Uterus (tissue), 4 donors: ENCODE results near the gene MEAK7. TPM values are rescaled to one million over a fixed set of nuclear protein-coding genes. Genes with fewer than 3 reads are reported as not detected.
A peak's percentile ranks its signal among the peaks of the same experiment; 100 is the strongest.

ENCODE experiments used
- DNase-seq, 2 donors: peaks; one replicate each; pipeline ENCODE4 v3.0.0-alpha.2; 2019 to 2020
- H3K27ac ChIP-seq, 2 donors: fragments of 200-600 bp; sonication (generic); 1 replicate in 1 of 2; 2 replicates in 1 of 2; pipeline ENCODE4 v1.5.1; 2016 to 2018
- H3K27me3 ChIP-seq, 2 donors: fragments of 200-600 bp; sonication (generic); one replicate each; pipeline ENCODE4 v1.5.1; 2018 to 2019; ENCODE audit warnings: control low read depth in 1 of 2
- H3K36me3 ChIP-seq, 2 donors: fragments of 200-600 bp; sonication (generic); one replicate each; pipeline ENCODE4 v1.5.1; 2019; ENCODE audit warnings: control low read depth in 1 of 2
- H3K4me1 ChIP-seq, 2 donors: fragments of 200-600 bp; sonication (generic); one replicate each; pipeline ENCODE4 v1.5.1; 2018 to 2019; ENCODE audit warnings: control low read depth in 1 of 2
- H3K4me3 ChIP-seq, 2 donors: fragments of 200-600 bp; sonication (generic); 1 replicate in 1 of 2; 2 replicates in 1 of 2; pipeline ENCODE4 v1.5.1; 2018 to 2019; ENCODE audit warnings: mild to moderate bottlenecking in 1 of 2
- H3K9me3 ChIP-seq, 2 donors: fragments of 200-600 bp; sonication (generic); one replicate each; pipeline ENCODE4 v1.5.1; 2019; ENCODE audit warnings: control low read depth in 1 of 2
- POLR2A ChIP-seq, 2 donors: fragments of 450-650 bp; IDR thresholded peaks; one replicate each; pipeline ENCODE4 v1.6.1; 2016; ENCODE audit warnings: antibody characterized with exemption in 2 of 2, mild to moderate bottlenecking in 1 of 2, moderate library complexity in 1 of 2
- intact Hi-C: fragments of 100-400 bp; cut with DNase I; formaldehyde crosslinking; loops from one replicate; pipeline ENCODE4 v1.15.1; 2023; ENCODE audit warnings: low total_unique reads
- total RNA-seq, 4 donors: library from RNA; depleted of rRNA in 3 of 4; stranded (reverse); fragments of >200 nt in 3 of 4; gene quantifications; one replicate each; pipeline versions ENCODE4 v1.1.0 to v1.2.4, GENCODE V29; 2014 to 2023
- TF ChIP-seq, protein P1 (sequence below), 4 experiments: fragments of 200-600 bp in 2 of 4; fragments of 450-650 bp in 2 of 4; sonication (generic) in 2 of 4; IDR thresholded peaks; one replicate each; pipeline ENCODE4 v1.5.1; 2016 to 2019; ENCODE audit warnings: antibody characterized with exemption in 4 of 4, mild to moderate bottlenecking in 2 of 4, moderate library complexity in 1 of 4
- donor health status: DM: yes; HTN: yes; CAD: no.

Gene MEAK7
- total RNA-seq, 4 donors from 2014 or later: 11.3 to 26.8 (median 21.4) TPM

DNA sequence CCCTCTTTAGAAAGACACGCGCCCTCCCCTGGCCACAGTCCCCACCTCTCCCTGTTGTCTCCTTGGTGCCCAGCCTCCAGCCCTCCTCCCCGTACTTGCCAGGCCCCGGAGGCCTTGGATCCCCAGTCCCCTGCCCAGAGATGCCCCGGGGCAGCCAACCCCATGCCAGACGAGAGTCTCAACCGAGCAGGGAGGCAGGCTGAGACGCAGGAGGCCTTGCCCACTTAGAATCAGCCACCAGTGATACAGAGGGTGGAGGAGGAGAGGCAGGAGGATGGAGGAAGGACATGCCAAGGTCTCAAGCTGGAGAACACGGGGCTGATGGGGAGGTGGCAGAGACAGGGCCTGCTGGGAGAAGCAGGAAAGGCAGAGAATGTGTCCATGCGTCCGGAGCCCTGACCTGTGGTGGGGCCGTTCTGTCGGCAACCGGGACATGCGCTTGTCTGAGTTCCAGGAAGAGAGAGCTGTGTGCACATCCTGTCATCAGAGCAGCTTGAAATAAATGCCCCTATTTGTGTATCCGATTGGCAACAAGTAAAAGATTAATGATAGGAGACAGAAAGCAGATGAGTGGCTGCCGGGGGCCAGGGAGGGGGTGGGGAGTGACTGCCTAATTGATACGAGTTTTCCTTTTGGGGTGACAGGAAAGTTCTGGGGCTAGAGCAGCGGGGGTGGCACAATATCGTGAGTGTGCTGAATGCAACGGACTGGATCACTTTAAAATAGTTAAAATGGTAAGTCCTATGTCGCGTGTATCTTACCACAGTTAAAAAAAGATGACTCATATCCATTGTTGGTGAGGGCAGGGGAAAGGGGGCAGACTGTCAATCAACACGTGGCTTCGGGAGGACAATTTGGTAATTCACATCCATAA, 44.7 kb upstream of the MEAK7 start:
- H3K27ac ChIP-seq: peak overlapping the region; percentile 15 to 45
- intact Hi-C loops: no loop called here
- DNase-seq: peak in 1 of 2 donors; percentile 43

DNA sequence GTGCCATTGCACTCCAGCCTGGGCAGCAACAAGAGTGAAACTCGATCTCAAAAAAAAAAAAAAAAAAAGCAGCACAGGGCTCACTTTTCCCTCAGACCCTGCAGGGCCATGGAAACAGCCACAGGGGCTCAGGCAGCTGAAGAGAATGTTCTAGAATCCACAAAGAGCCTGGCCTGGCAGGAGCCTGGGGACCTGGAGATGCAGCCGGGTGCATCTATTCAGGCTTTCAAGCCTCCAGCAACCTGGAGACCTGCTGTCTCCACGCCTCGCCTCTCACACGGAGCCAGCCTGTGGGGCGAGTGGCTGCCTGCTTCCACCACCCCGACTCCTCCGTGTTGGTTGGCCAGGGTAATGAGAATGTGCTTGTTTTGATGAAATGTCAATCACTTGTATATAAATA, 44.0 kb upstream of the MEAK7 start:
- H3K27me3 ChIP-seq: no peaks in the 10 kb centered on the region
- no peak overlapping the region for H3K4me3 ChIP-seq
- no peaks in the 10 kb centered on the region for H3K9me3 ChIP-seq
- H3K27ac ChIP-seq: peak overlapping the region; percentile 15 to 45
- H3K36me3 ChIP-seq: no peaks in the 10 kb centered on the region
- no peaks in the 10 kb centered on the region for H3K4me1 ChIP-seq
- intact Hi-C loops: no loop called here
- TF ChIP-seq, protein P1, sequence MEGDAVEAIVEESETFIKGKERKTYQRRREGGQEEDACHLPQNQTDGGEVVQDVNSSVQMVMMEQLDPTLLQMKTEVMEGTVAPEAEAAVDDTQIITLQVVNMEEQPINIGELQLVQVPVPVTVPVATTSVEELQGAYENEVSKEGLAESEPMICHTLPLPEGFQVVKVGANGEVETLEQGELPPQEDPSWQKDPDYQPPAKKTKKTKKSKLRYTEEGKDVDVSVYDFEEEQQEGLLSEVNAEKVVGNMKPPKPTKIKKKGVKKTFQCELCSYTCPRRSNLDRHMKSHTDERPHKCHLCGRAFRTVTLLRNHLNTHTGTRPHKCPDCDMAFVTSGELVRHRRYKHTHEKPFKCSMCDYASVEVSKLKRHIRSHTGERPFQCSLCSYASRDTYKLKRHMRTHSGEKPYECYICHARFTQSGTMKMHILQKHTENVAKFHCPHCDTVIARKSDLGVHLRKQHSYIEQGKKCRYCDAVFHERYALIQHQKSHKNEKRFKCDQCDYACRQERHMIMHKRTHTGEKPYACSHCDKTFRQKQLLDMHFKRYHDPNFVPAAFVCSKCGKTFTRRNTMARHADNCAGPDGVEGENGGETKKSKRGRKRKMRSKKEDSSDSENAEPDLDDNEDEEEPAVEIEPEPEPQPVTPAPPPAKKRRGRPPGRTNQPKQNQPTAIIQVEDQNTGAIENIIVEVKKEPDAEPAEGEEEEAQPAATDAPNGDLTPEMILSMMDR (IDR thresholded peaks at IDR 0.05): no peak
- DNase-seq: no peak

More for the DNA sequence above, 44.7 kb upstream of the MEAK7 start:
- H3K36me3 ChIP-seq: no peaks in the 10 kb centered on the region
- H3K4me1 ChIP-seq: no peaks in the 10 kb centered on the region
- H3K9me3 ChIP-seq: no peaks in the 10 kb centered on the region
- no peaks in the 10 kb centered on the region for H3K27me3 ChIP-seq
- no peak for TF ChIP-seq POLR2A (IDR thresholded peaks at IDR 0.05)
- TF ChIP-seq, protein P1 (IDR thresholded peaks at IDR 0.05): no peak
- no peak overlapping the region for H3K4me3 ChIP-seq

DNA sequence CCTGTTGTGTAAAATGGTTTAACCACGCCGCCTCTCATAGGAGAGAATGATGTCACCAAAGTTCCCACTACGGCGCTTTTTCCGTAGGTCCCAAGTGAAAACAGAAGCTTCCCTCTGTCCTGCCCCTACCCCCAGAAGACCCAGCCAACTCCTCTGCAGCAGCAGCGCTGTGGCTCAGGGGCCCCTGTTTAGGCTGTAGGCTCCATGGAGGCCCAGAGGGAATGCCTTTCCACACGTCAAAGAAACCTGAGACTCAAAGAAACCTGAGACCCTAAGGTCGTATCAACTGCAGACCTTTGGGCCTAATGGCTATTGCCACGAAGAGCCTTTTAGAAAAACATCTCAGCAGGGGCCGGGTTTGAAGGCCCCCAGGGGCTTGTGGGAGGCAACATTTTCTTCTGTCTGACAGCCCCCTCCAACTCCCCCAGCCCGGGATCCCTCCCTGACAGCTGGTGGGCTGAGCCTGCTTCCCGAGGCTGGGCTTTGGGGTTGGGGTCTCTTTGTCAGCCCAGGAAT, 43.1 kb upstream of the MEAK7 start:
- Histone ChIP-seq H3K27ac (no peak overlapping the region), H3K4me1 (no peaks in the 10 kb centered on the region), H3K4me3 (no peak overlapping the region), H3K36me3 (no peaks in the 10 kb centered on the region), H3K27me3 (no peaks in the 10 kb centered on the region), H3K9me3 (no peaks in the 10 kb centered on the region)
- DNase-seq: no peak
- intact Hi-C loops: no loop called here
- TF ChIP-seq, protein P1 (IDR thresholded peaks at IDR 0.05): no peak
- no peak for TF ChIP-seq POLR2A (IDR thresholded peaks at IDR 0.05)

DNA sequence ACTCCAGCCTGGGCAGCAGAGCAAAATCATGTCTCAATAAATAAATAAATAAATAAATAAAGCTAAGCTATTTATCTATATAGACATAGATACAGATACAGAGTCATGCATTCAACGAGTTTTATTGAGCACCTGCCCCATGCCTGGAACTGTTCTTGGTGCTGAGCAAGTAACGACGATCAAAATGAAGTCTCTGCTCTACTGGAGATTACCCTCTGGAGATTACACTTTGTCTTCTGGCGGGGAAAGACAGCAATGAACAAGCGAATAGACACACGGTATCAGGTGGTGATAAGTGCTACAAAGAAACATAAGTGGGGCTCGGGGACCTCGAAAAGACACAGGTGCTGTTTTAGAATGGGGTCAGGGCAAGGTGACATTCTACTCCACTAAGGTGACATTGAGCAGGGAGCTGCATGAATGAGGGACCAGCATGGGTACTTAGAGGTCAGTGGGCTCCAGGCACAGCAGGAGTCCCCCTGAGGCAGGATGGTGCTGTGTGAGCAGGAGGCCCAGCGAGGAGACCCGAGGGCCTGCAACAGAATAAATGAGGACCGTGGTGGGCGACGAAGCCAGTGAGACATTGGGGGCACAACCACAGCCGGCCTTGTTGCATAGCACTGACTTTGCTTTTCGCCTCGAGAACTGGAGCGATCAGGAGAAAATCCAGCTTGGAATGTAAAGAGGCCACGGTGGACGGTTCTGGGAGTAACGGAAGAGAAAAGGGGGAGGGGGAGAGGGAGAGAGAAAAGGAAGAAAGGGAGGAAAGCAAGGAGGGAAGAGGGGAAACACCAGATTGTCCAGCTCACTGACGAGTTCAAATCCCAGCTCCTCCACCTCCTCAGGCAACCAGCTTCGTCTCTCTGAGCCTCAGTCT, 42.4 kb upstream of the MEAK7 start:
- Histone ChIP-seq H3K36me3 (no peaks in the 10 kb centered on the region), H3K4me1 (no peaks in the 10 kb centered on the region), H3K4me3 (no peak overlapping the region), H3K27me3 (no peaks in the 10 kb centered on the region), H3K27ac (no peak overlapping the region), H3K9me3 (no peaks in the 10 kb centered on the region)
- TF ChIP-seq, protein P1 (IDR thresholded peaks at IDR 0.05): no peak
- no peak for TF ChIP-seq POLR2A (IDR thresholded peaks at IDR 0.05)
- no peak for DNase-seq
- intact Hi-C loops: no loop called here
